Type B pancreatic cell (in vitro differentiated cells): ENCODE data around the gene AGAP3. TPM values are rescaled to one million over a fixed set of nuclear protein-coding genes. Genes with fewer than 3 reads are reported as not detected.

Experiments
- DNase-seq: peaks from one replicate; pipeline ENCODE4 v3.0.0; 2021; ENCODE audit warnings: mixed read lengths; ENCODE audit not compliant: unreplicated experiment; ENCODE audit errors: extremely low spot score
- H3K27ac Mint-ChIP-seq: 2 replicates; pipeline ENCODE4 v1.8.0; 2021; ENCODE audit warnings: mild to moderate bottlenecking, mixed read lengths
- H3K27me3 Mint-ChIP-seq: 2 replicates; pipeline ENCODE4 v1.8.0; 2021; ENCODE audit warnings: mixed read lengths
- H3K36me3 Mint-ChIP-seq: 2 replicates; pipeline ENCODE4 v1.8.0; 2021; ENCODE audit warnings: mixed read lengths
- H3K4me1 Mint-ChIP-seq: one replicate; pipeline ENCODE4 v1.8.0; 2021; ENCODE audit warnings: mixed read lengths; ENCODE audit not compliant: unreplicated experiment
- H3K4me3 Mint-ChIP-seq: 2 replicates; pipeline ENCODE4 v1.8.0; 2021; ENCODE audit warnings: mild to moderate bottlenecking, mixed read lengths
- H3K9me3 Mint-ChIP-seq: 2 replicates; pipeline ENCODE4 v1.8.0; 2021; ENCODE audit warnings: mixed read lengths
- CTCF ChIP-seq: fragments of 200-600 bp; sonication (generic); conservative IDR thresholded peaks from 2 replicates; pipeline ENCODE4 v1.5.0; 2021; ENCODE audit warnings: antibody characterized with exemption, mild to moderate bottlenecking
- total RNA-seq: library from RNA; stranded (reverse); gene quantifications from 2 replicates; pipeline ENCODE4 v1.2.1, GENCODE V29; 2021; ENCODE audit warnings: low replicate concordance

Gene AGAP3
- total RNA-seq, 1 donor from 2014 or later: 114 TPM

GRCh38 chr7:151073990-151074389, 12.3 kb upstream of the AGAP3 start:
- H3K4me1 Mint-ChIP-seq: peaks cover 8% of the 10 kb centered on the region
- no peak for TF ChIP-seq CTCF
- H3K9me3 Mint-ChIP-seq: no peaks in the 10 kb centered on the region
- DNase-seq: no peak
- H3K27me3 Mint-ChIP-seq: no peaks in the 10 kb centered on the region
- peaks cover 3% of the 10 kb centered on the region for H3K36me3 Mint-ChIP-seq
- H3K27ac Mint-ChIP-seq: no peak overlapping the region
- H3K4me3 Mint-ChIP-seq: no peak overlapping the region

- Mint-ChIP-seq H3K27ac (no peak overlapping the region), H3K4me3 (no peak overlapping the region), H3K36me3 (no peaks in the 10 kb centered on the region), H3K4me1 (peaks cover 14% of the 10 kb centered on the region), H3K27me3 (no peaks in the 10 kb centered on the region), H3K9me3 (no peaks in the 10 kb centered on the region)
- no peak for TF ChIP-seq CTCF
- no peak for DNase-seq
These were observed 11.2 kb upstream of the AGAP3 start for GRCh38 chr7:151074817-151075661.

- Mint-ChIP-seq H3K9me3 (no peaks in the 10 kb centered on the region), H3K27ac (no peak overlapping the region), H3K4me1 (peaks cover 15% of the 10 kb centered on the region), H3K36me3 (no peaks in the 10 kb centered on the region), H3K27me3 (no peaks in the 10 kb centered on the region), H3K4me3 (no peak overlapping the region)
- TF ChIP-seq CTCF: no peak
- no peak for DNase-seq
These were observed 10.7 kb upstream of the AGAP3 start for GRCh38 chr7:151075662-151075971.

- Mint-ChIP-seq H3K27ac (no peak overlapping the region), H3K4me1 (peaks cover 15% of the 10 kb centered on the region), H3K4me3 (no peak overlapping the region), H3K36me3 (no peaks in the 10 kb centered on the region), H3K27me3 (no peaks in the 10 kb centered on the region), H3K9me3 (no peaks in the 10 kb centered on the region)
- DNase-seq: no peak
- no peak for TF ChIP-seq CTCF
These were observed 10.3 kb upstream of the AGAP3 start for GRCh38 chr7:151075978-151076426.

- no peak overlapping the region for H3K27ac Mint-ChIP-seq
These were observed 9.2 kb upstream of the AGAP3 start for GRCh38 chr7:151076863-151077704.

More at GRCh38 chr7:151076863-151077704, 9.2 kb upstream of the AGAP3 start:
- TF ChIP-seq CTCF: peak; percentile 62
- no peaks in the 10 kb centered on the region for H3K36me3 Mint-ChIP-seq
- peaks cover 15% of the 10 kb centered on the region for H3K4me1 Mint-ChIP-seq
- no peaks in the 10 kb centered on the region for H3K27me3 Mint-ChIP-seq
- DNase-seq: no peak
- H3K9me3 Mint-ChIP-seq: no peaks in the 10 kb centered on the region
- no peak overlapping the region for H3K4me3 Mint-ChIP-seq
